ENCODE results near the gene YY1AP1.

- TF ChIP-seq, protein P1, sequence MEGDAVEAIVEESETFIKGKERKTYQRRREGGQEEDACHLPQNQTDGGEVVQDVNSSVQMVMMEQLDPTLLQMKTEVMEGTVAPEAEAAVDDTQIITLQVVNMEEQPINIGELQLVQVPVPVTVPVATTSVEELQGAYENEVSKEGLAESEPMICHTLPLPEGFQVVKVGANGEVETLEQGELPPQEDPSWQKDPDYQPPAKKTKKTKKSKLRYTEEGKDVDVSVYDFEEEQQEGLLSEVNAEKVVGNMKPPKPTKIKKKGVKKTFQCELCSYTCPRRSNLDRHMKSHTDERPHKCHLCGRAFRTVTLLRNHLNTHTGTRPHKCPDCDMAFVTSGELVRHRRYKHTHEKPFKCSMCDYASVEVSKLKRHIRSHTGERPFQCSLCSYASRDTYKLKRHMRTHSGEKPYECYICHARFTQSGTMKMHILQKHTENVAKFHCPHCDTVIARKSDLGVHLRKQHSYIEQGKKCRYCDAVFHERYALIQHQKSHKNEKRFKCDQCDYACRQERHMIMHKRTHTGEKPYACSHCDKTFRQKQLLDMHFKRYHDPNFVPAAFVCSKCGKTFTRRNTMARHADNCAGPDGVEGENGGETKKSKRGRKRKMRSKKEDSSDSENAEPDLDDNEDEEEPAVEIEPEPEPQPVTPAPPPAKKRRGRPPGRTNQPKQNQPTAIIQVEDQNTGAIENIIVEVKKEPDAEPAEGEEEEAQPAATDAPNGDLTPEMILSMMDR (IDR thresholded peaks at IDR 0.05) = no peak
- no peak for TF ChIP-seq POLR2A (IDR thresholded peaks at IDR 0.05)
These were observed 66.4 kb downstream of the YY1AP1 start for GRCh38 chr1:155622191-155622590.

Measured in esophagus squamous epithelium (tissue), 4 donors.